Measurements from ENCODE around the gene PRKCA. TPM values are rescaled to one million over a fixed set of nuclear protein-coding genes. Genes with fewer than 3 reads are reported as not detected.
"Not testable (repeated sequence)": the region's sequence is repeated elsewhere in the genome, so short reads cannot be mapped to it uniquely, and the experiment has no call there.

PRKCA gene
- total RNA-seq, 4 donors from 2014 or later, result 9.6 to 15.5 (median 11.1) TPM

- TF ChIP-seq CTCF (IDR thresholded peaks at IDR 0.05) (no peak), POLR2A (IDR thresholded peaks at IDR 0.05) (no peak)
- WGBS, 2 donors, result 38 to 49% methylated on average over 2 of the region's 2 CpGs
- DNase-seq (ENCODE audit: low spot score in 2 of 2), result no peak
- no peak overlapping the region for H3K4me3 ChIP-seq (ENCODE audit: low read depth, poor library complexity, severe bottlenecking)
- intact Hi-C loops (cut with DNase I; ENCODE audit: low total_unique reads), result no loop called here
Observed at GRCh38 chr17:66704858-66705520, 402.6 kb downstream of the PRKCA start.

- no peak overlapping the region for H3K4me3 ChIP-seq (ENCODE audit: low read depth, poor library complexity, severe bottlenecking)
- intact Hi-C loops (cut with DNase I; ENCODE audit: low total_unique reads), result no loop called here
- no peak for DNase-seq (ENCODE audit: low spot score in 2 of 2)
- TF ChIP-seq POLR2A (IDR thresholded peaks at IDR 0.05) (no peak), CTCF (IDR thresholded peaks at IDR 0.05) (no peak)
- WGBS, 2 donors, result 100% methylated on average over 1 of the region's 1 CpG
Observed at GRCh38 chr17:66706851-66707450, 404.5 kb downstream of the PRKCA start.

- intact Hi-C loops (cut with DNase I; ENCODE audit: low total_unique reads), result loop anchor here (10.0 kb wide), 1 partner anchor 663 kb away; the partner anchor contains the start of gene PITPNC1
- WGBS, 2 donors, result 74 to 78% methylated on average over 8 of the region's 8 CpGs
- peak in 1 of 2 donors; percentile 20 for DNase-seq (ENCODE audit: low spot score in 2 of 2)
- no peak overlapping the region for H3K4me3 ChIP-seq (ENCODE audit: low read depth, poor library complexity, severe bottlenecking)
- no peak for TF ChIP-seq CTCF (IDR thresholded peaks at IDR 0.05)
- no peak for TF ChIP-seq POLR2A (IDR thresholded peaks at IDR 0.05)
Observed at GRCh38 chr17:66711401-66711800, 409.0 kb downstream of the PRKCA start.

- TF ChIP-seq POLR2A (IDR thresholded peaks at IDR 0.05) (no peak), CTCF (IDR thresholded peaks at IDR 0.05) (no peak)
- intact Hi-C loops (cut with DNase I; ENCODE audit: low total_unique reads), result loop anchor here (10.0 kb wide), 1 partner anchor 663 kb away; the partner anchor contains the start of gene PITPNC1
- no peak overlapping the region for H3K4me3 ChIP-seq (ENCODE audit: low read depth, poor library complexity, severe bottlenecking)
- WGBS, 2 donors, result 57 to 59% methylated on average over 2 of the region's 2 CpGs
- peak in 1 of 2 donors; percentile 64 for DNase-seq (ENCODE audit: low spot score in 2 of 2)
Observed at GRCh38 chr17:66711881-66712321, 409.5 kb downstream of the PRKCA start.

GRCh38 chr17:66712453-66712852 is 410.0 kb downstream of the PRKCA start:
- TF ChIP-seq POLR2A (IDR thresholded peaks at IDR 0.05) (no peak), CTCF (IDR thresholded peaks at IDR 0.05) (no peak)
- WGBS, 2 donors, result 61 to 73% methylated on average over 3 of the region's 3 CpGs
- DNase-seq (ENCODE audit: low spot score in 2 of 2), result peak in 1 of 2 donors; percentile 63
- H3K4me3 ChIP-seq (ENCODE audit: low read depth, poor library complexity, severe bottlenecking), result no peak overlapping the region
- intact Hi-C loops (cut with DNase I; ENCODE audit: low total_unique reads), result loop anchor here (10.0 kb wide), 1 partner anchor 662 kb away; the partner anchor contains the start of gene PITPNC1

GRCh38 chr17:66713021-66713532 is 410.7 kb downstream of the PRKCA start:
- 96 to 97% methylated on average over 13 of the region's 13 CpGs for WGBS, 2 donors
- intact Hi-C loops (cut with DNase I; ENCODE audit: low total_unique reads), result loop anchor here (10.0 kb wide), 1 partner anchor 662 kb away; the partner anchor contains the start of gene PITPNC1
- DNase-seq (ENCODE audit: low spot score in 2 of 2), result peak in 1 of 2 donors; percentile 60
- H3K4me3 ChIP-seq (ENCODE audit: low read depth, poor library complexity, severe bottlenecking), result not testable (repeated sequence)
